HG02938 (cell line): Measurements from ENCODE around the gene ADAMTS9.

Source experiments
- ATAC-seq: cut with Tn5 transposase; IDR thresholded peaks from one replicate; pipeline ENCODE4 v1.9.1; 2021; ENCODE audit warnings: mild to moderate bottlenecking, moderate library complexity; ENCODE audit not compliant: unreplicated experiment

ADAMTS9 gene

DNA sequence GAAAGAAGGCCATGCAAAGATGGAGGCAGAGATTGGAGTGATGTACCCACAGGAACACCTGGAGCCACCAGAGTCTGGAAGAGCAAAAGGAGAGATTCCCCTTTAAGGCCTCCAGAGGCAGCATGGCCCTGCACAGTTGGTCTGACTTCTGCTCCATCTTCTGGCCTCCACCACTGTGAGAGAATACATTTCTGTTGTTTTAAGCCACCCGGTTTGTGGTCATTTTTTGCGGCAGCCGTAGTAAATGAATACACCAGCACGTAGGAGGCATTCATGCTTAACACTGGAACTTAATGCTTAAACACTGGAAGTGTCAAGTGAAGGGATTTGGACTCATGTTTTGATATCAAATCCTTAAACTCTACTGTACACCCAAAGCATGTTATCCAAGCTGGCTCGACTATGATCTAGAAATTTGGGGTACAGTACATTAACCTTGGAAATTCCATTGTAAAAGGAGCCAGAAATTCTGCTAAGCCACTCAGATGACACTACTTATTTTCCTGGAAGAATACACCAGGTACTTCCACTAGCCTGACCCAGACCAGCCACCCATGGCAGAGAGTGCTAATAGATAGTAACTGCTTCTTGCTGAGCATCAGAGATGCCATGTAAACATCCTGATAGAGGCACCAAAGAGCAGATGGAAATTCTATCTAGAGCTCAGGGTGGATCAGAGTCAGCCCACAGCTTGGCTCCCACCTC is 190.9 kb downstream of the ADAMTS9 start:
- ATAC-seq = no peak

DNA sequence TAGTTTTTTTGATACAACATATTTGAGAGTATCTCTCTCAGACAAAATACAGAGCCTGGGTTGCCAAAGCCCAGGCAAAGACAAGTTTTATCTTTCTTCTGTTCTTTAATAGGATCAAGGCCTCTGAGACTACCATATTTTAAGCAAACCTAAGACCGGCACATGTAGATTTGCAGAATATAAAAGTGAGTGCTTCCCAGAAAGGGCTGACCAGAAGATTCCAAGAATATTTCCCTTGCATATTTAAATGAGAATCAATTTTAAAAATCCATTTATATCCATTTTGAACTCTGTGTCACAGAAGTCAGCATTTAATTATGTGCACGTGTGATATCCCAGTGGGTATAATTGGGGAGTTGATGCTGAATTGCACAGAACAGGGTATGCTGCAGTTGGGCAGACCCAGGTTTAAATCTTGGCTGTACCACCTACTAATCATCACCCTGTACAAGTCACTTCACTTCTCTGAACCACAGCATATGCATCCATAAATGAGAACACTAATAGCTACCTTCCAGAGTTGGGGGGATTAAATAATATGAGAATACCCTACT is 191.9 kb downstream of the ADAMTS9 start:
- no peak for ATAC-seq

DNA sequence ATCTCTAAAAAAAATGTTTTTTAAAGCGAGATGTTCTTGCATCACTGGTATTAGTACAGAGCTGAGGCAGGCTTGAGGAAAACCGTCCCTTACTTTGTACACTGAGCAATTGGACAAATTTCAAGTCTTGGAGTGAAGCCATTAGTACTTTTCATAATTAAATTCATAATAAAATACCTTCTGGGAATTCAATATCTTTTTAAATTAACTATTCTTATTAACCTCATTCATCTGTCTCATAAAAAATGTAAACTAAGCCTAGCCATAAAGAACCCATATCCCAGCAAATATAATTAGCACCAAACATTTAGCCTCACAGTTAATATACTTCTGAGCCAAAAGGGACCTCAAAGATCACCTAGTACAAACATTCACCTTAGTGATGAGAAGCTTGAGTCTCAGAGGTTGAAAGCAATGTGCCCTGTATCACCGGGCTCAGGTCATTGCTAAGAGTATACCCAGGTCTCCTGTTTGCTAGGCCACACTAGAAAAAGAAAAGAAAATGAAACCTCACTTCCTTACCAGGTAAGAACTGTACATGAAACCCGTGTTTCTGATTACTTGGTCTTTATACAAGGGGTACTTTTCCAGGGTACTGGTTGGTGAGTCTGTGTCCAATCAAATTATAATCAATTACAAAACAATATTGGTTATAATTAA is 192.5 kb downstream of the ADAMTS9 start:
- no peak for ATAC-seq

DNA sequence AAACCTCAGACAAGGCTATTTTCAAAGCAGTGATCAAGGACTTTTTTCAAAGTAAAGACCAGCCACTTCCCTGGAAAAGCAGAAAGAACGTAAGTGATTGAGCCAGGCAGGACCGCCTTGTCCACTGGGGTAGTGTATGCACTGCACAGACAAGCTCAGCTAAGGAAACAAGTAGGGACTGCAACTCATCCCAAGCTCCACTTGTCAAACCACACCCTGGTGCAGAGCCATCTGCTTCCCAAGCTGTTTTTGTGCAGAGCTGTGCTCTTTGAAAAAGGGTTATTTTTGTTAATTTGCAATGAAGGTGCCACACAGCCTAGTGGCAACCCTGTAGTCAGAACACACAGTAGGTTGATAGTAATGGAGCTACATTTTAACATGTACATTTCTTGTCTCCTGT is 193.3 kb downstream of the ADAMTS9 start:
- no peak for ATAC-seq

DNA sequence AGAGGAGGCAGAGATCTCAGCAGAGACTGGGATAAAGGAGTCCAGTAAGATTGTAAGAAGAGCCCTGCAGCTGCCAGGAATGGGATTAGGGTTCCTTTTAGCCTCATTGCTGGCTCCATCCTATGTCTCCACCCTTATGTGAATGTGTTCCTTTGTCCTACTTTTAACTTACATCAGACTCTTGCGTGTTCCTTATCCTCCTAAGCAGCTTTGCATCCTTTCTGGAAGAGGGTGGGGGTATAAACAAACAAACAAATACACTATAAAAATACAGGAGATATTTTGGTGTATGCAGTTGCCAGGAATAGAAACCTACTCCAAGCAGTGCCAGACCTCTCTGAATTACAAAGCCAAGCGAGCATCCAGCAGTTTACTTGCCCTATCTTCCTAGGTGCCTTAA is 194.7 kb downstream of the ADAMTS9 start:
- ATAC-seq = no peak

DNA sequence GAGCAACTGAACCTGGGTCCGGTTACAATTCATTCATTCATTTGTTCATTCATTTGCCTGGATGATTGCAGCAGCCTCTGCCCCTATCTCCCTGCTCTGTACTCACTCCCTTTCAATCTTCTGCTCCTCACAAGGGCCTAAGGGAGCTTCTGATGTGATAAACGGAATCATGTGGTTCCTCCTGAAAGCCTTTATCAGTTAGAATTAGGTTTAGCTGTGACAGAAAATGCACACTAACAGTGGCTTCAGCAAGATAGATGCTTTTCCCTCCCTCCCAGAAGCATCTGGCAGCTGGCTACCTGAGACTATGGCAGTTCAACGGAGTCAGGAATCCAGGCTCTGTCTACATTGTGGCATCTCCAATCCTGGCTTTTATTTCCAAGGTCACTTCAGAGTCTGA is 196.0 kb downstream of the ADAMTS9 start:
- ATAC-seq = no peak

DNA sequence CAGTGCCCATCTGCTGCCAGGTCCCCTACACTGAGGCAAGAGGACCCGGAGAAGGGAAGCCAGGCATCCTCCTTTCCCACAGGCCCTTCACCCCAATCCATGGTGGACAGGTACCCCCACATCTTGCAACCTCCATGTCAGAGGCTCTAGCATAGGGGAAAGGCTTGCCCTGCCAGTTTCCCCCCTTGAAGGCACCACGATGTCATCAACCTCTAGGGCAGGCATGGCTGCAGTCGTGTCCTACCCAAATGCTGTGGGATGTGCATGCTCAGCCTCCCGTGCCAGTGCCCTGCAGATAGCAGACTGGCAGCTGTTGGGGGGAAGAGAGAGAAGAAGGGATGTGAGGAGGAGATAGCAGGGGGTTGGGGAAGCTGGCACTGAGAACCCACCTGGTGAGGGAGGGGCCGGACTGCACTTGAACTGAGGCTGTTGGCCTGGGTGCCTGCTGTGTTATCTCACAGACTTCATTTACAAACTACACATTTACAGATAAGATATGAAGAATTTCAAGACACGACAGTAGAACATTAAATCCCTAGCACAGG is 197.5 kb downstream of the ADAMTS9 start:
- no peak for ATAC-seq

DNA sequence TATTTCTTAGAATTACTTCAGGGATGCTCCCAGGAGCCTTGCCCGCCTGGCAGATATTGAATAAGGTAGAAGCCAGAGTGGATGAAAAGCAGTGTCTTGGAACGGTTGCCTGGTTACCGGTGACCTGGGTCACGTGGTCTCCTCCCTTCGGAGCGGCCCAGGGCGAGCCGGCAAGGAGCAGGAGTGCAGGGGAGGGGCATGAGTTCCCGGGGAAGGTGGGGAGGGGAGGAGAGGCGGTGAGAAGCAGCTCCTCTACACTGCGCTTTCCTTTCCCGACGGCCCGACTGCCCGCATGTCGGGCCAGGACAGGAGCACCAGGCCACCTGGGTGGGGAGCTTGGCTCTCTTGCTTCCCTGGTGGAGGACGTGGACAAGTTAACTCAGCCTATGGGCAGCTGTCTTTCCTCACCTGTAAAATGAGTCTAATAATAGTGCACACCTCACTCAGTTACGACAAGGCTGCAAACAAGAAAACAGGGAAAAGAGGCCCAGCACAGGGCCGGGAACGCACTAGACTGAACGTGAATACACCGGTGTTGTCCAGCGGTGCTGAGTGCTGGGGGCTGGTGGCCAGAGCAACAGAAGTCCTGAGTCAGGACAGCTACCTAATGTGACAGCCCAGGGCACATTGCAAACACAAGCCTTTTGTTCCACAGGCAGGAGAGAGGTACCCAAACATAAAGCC is 198.3 kb downstream of the ADAMTS9 start:
- ATAC-seq = no peak

DNA sequence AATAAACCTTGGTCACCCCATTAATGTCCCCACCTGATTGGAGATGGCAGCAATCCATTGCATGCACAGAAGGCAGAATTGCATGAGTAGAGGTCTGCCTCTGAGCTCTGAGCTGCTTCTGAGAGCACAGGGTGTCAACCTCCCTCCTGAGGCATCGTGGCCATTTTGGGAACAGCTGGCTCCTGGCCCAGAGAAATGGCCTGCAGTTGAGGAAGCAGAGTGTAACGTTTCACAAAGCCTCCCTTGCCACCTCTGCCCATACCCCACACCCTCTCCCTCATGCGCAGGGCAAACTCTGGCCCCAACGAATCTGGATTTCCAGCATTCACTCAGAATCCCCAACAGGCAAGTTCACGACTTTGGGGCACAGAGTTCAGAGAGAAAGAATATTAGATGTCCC is 198.9 kb downstream of the ADAMTS9 start:
- no peak for ATAC-seq

DNA sequence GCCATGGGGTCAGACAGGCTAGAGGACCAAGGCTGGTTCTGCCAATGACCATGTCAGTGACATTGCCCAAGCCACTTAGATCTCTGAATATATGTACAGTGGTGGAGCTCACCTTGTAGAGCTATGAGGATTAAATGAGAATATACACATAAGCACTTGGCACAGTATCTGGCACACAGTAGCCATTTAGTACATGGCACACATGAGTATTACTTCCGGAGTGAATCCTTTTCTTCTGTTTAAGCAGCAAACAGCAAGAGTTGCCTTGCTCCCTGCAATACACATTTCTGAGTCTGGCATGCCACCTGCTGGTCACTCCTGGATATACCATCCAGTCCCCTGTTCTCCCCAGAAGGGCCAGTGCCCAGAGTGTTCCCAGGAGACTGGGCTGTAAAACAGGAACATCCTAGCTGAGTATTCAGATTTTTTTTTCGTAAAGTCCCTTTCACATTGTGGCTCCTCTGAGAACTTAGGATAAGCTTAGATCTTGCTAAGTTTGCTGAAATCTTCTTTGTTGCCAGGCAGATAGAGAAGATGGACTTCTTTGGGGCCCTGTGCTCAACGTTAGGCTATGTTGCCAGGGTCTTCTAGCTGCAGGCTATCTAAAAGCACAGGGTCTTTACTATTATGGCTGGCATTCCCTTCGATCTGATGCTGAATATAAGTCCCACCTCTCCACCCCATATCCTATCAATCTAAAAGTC is 203.4 kb downstream of the ADAMTS9 start:
- peak; percentile 97 for ATAC-seq

DNA sequence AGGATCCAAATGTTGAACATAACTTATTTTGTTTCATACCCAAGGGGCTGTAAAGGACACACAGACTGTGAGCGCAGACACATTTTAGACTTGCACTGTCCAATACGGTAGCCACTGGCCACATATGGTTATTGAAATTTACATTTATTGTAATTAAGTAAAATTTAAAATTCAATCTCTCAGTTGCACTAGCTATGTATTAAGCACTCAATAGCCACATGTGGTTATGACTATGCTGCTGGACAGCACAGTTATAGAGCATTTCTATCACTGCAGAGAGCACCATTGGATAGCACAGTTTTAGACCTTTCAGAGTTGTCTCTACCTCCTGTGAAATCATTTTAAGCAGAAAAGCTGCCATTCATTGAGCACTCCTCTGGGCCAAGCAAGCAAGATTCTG is 204.3 kb downstream of the ADAMTS9 start:
- no peak for ATAC-seq

DNA sequence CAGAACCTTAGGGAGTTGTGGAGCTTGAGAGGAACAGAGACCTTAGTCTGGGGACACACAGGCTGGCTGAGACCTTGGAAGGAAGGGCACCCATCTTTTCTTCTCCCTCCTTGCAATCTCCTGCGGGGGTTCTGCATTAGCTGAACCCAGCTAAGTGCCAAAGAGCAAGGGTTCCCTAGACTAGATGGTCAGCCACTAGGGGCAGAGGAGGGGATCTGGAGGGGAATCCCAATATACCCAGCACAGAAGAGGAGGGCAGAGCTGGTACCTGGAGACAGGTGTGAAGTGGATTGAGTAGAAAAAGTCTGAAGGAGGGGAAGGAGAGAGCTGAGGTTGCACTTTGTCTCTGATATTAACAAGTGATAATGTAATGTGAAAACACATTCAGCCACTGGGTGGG is 212.8 kb downstream of the ADAMTS9 start:
- no peak for ATAC-seq

DNA sequence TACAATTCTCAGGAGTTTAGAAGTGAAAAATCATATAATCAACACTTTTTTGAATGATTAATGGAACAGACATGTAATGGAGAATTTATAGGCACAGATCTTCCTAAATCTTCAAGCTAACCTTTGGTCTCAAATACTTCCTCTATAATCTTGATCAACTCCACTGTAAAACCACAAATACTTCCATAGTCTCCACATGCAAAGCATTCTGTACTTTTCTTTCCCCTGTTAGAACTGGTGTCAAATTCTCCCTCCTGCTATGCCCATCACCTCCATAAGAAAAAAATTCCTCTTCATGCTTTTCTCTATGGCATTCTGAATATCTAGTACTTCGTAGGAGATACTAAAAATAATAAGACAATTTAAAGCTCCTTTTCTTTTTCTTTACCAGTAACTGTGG is 214.3 kb downstream of the ADAMTS9 start:
- no peak for ATAC-seq

DNA sequence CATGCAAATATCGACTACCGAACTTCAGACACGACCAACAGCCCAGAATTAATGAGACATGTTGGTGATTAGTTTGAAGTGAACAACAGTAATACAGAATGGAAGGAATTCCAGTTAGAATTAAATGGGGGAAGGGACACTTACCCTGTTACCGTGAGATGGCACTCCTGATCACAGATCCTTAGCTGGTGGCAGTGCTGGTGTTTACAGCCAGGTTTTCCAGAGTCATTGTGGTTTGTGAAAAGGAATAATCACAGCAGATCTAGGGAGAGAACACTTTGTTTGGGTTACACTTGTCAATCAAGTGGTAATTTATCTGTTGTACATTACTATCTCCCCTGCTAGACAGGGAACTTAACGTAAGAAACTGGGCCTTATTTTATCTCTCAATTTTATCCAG is 217.4 kb downstream of the ADAMTS9 start:
- no peak for ATAC-seq

DNA sequence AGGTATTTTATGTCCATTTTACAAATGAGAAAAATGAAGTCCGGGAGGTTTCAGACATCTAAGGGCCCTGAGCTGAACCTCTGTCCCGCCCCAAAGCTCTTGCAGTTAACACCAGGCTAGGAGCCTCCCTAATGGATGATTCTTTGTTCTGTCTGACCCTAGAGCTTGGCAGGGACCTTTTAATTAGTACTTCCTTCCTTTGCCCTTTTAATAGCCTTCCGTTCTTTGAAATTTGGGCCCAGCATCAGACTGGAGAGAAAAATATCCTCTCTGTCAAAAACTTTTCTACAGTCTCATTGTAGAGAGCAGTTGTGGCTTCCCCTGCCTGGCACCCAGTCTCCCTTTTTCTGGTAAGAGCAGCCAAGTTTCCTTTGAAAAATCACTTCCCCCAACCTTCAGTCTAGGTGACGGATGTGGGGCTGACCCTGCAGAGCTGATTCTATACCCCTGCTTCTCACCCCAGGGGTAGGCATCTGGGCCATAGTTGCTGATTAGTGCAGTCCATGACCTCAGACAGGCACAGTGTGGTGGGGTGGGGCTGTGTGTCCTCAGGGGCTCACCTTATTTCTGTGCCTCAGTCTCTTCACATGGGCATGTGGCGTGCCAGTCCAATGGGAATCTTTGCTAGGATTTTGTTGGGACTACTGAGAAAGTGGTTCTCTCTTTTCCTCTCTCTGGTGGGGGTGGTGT is 220.4 kb downstream of the ADAMTS9 start:
- no peak for ATAC-seq
